ENCODE data around the gene ALKBH1. TPM values are rescaled to one million over a fixed set of nuclear protein-coding genes. Genes with fewer than 3 reads are reported as not detected.

ALKBH1 gene
- total RNA-seq, 3 donors from 2014 or later (not counting 1 experiment from before 2014, with no cell fraction given): 3.6 to 10.2 (median 7.1) TPM

GRCh38 chr14:77709412-77709811 is 1.6 kb upstream of the ALKBH1 start:
- Mint-ChIP-seq H3K4me1 (peaks cover 32 to 37% of the 10 kb centered on the region in 2 donors), H3K9me3 (no peaks in the 10 kb centered on the region), H3K27me3 (ENCODE audit: low read depth in 2 of 2) (no peaks in the 10 kb centered on the region), H3K27ac (no peak overlapping the region), H3K36me3 (no peaks in the 10 kb centered on the region), H3K4me3 (peak overlapping the region; percentile 97)
- no peak overlapping the region for H3K4me3 ChIP-seq (ENCODE audit: low read length)
- peaks cover 13% of the 10 kb centered on the region for H3K4me1 ChIP-seq (ENCODE audit: control insufficient read depth, insufficient read depth, low read length)
- H3K9me3 ChIP-seq (ENCODE audit: control insufficient read depth, insufficient read depth, low read length): no peaks in the 10 kb centered on the region
- intact Hi-C loops (cut with micrococcal nuclease): loop anchor here (2.0 to 5.0 kb wide), 2 partner anchors 92 to 389 kb away; partner anchors contain the start of genes GSTZ1, POMT2 and SPTLC2
- DNase-seq: no peak
- H3K27ac ChIP-seq (ENCODE audit: low read length): no peak overlapping the region
- no peak for ATAC-seq
- peaks cover 29% of the 10 kb centered on the region for H3K36me3 ChIP-seq (ENCODE audit: control insufficient read depth, insufficient read depth, low read length)
- 87% methylated on average over 3 of the region's 3 CpGs for WGBS (ENCODE audit: insufficient coverage)
- TF ChIP-seq CTCF (IDR thresholded peaks at IDR 0.05): no peak
- no peaks in the 10 kb centered on the region for H3K27me3 ChIP-seq (ENCODE audit: control insufficient read depth, insufficient read depth, low read length)

GRCh38 chr14:77708749-77709148 is 926 bp upstream of the ALKBH1 start:
- WGBS (ENCODE audit: insufficient coverage): 20% methylated on average over 5 of the region's 7 CpGs

GRCh38 chr14:77707355-77707723 is 484 bp downstream of the ALKBH1 start:
- peak; percentile 26 for TF ChIP-seq CTCF (IDR thresholded peaks at IDR 0.05)
- H3K36me3 ChIP-seq (ENCODE audit: control insufficient read depth, insufficient read depth, low read length): peaks cover 34% of the 10 kb centered on the region
- DNase-seq: no peak
- peak overlapping the region; percentile 30 for H3K27ac ChIP-seq (ENCODE audit: low read length)
- H3K27ac Mint-ChIP-seq: peak overlapping the region; percentile 89 to 91
- no peaks in the 10 kb centered on the region for H3K9me3 ChIP-seq (ENCODE audit: control insufficient read depth, insufficient read depth, low read length)
- no peaks in the 10 kb centered on the region for H3K36me3 Mint-ChIP-seq
- intact Hi-C loops (cut with micrococcal nuclease): loop anchor here (5.0 kb wide), 1 partner anchor 90 kb away; the partner anchor contains the start of gene SPTLC2
- H3K4me1 ChIP-seq (ENCODE audit: control insufficient read depth, insufficient read depth, low read length): peaks cover 13% of the 10 kb centered on the region
- H3K4me3 ChIP-seq (ENCODE audit: low read length): peak overlapping the region; percentile 88
- no peaks in the 10 kb centered on the region for H3K9me3 Mint-ChIP-seq
- peak overlapping the region; percentile 97 for H3K4me3 Mint-ChIP-seq
- ATAC-seq: peak; percentile 33 to 42 (median 34)
- H3K27me3 ChIP-seq (ENCODE audit: control insufficient read depth, insufficient read depth, low read length): no peaks in the 10 kb centered on the region
- no peaks in the 10 kb centered on the region for H3K27me3 Mint-ChIP-seq (ENCODE audit: low read depth in 2 of 2)
- 1% methylated on average over 14 of the region's 14 CpGs for WGBS (ENCODE audit: insufficient coverage)
- H3K4me1 Mint-ChIP-seq: peaks cover 32 to 37% of the 10 kb centered on the region in 2 donors

More at GRCh38 chr14:77708749-77709148, 926 bp upstream of the ALKBH1 start:
- Histone ChIP-seq H3K4me1 (ENCODE audit: control insufficient read depth, insufficient read depth, low read length) (peaks cover 13% of the 10 kb centered on the region), H3K27ac (ENCODE audit: low read length) (no peak overlapping the region), H3K9me3 (ENCODE audit: control insufficient read depth, insufficient read depth, low read length) (no peaks in the 10 kb centered on the region), H3K27me3 (ENCODE audit: control insufficient read depth, insufficient read depth, low read length) (no peaks in the 10 kb centered on the region), H3K4me3 (ENCODE audit: low read length) (peak overlapping the region; percentile 88), H3K36me3 (ENCODE audit: control insufficient read depth, insufficient read depth, low read length) (peaks cover 32% of the 10 kb centered on the region)
- peak overlapping the region; percentile 97 for H3K4me3 Mint-ChIP-seq
- H3K27me3 Mint-ChIP-seq (ENCODE audit: low read depth in 2 of 2): no peaks in the 10 kb centered on the region
- no peaks in the 10 kb centered on the region for H3K9me3 Mint-ChIP-seq
- ATAC-seq: no peak
- peak overlapping the region; percentile 89 to 91 for H3K27ac Mint-ChIP-seq
- peaks cover 32 to 37% of the 10 kb centered on the region in 2 donors for H3K4me1 Mint-ChIP-seq
- no peak for TF ChIP-seq CTCF (IDR thresholded peaks at IDR 0.05)
- no peak for DNase-seq
- no peaks in the 10 kb centered on the region for H3K36me3 Mint-ChIP-seq
- intact Hi-C loops (cut with micrococcal nuclease): loop anchor here (1.0 to 5.0 kb wide), 5 partner anchors 53 to 388 kb away; partner anchors contain the start of genes ADCK1, GSTZ1, POMT2 and SNW1

GRCh38 chr14:77691259-77691658 is 16.6 kb downstream of the ALKBH1 start:
- intact Hi-C loops (cut with micrococcal nuclease): no loop called here
- Mint-ChIP-seq H3K27me3 (ENCODE audit: low read depth in 2 of 2) (no peaks in the 10 kb centered on the region), H3K36me3 (peaks cover 11% of the 10 kb centered on the region), H3K27ac (no peak overlapping the region), H3K9me3 (no peaks in the 10 kb centered on the region), H3K4me1 (peaks cover 0 to 5% of the 10 kb centered on the region in 2 donors), H3K4me3 (no peak overlapping the region)
- H3K36me3 ChIP-seq (ENCODE audit: control insufficient read depth, insufficient read depth, low read length): peaks cover 54% of the 10 kb centered on the region
- H3K27me3 ChIP-seq (ENCODE audit: control insufficient read depth, insufficient read depth, low read length): no peaks in the 10 kb centered on the region
- TF ChIP-seq CTCF (IDR thresholded peaks at IDR 0.05): no peak
- DNase-seq (no peak), ATAC-seq (no peak)
- no peaks in the 10 kb centered on the region for H3K4me1 ChIP-seq (ENCODE audit: control insufficient read depth, insufficient read depth, low read length)
- no peak overlapping the region for H3K4me3 ChIP-seq (ENCODE audit: low read length)
- 100% methylated on average over 2 of the region's 2 CpGs for WGBS (ENCODE audit: insufficient coverage)
- H3K9me3 ChIP-seq (ENCODE audit: control insufficient read depth, insufficient read depth, low read length): no peaks in the 10 kb centered on the region
- H3K27ac ChIP-seq (ENCODE audit: low read length): no peak overlapping the region
